Mesenchymal stem cell (in vitro differentiated cells and primary cell): ENCODE measurements around the gene SUGCT.

Source experiments
- DNase-seq: peaks from one replicate; pipeline ENCODE4 v3.0.0-alpha.2; 2013
- H2AFZ ChIP-seq: one replicate; pipeline ENCODE4 v1.6.1; 2013; ENCODE audit warnings: low read depth, mild to moderate bottlenecking, control low read depth, inconsistent platforms, low read length, moderate library complexity
- H2AK5ac ChIP-seq: 2 replicates; pipeline ENCODE4 v1.6.1; 2013; ENCODE audit warnings: low read length, moderate library complexity, mild to moderate bottlenecking, inconsistent platforms; ENCODE audit not compliant: severe bottlenecking
- H2BK120ac ChIP-seq: one replicate; pipeline ENCODE4 v1.6.1; 2013; ENCODE audit warnings: low read depth, mild to moderate bottlenecking, inconsistent platforms, low read length, moderate library complexity
- H2BK12ac ChIP-seq, 2 experiments: one replicate each; pipeline ENCODE4 v1.6.1; 2013; ENCODE audit warnings: inconsistent platforms in 2 of 2, low read length in 2 of 2, mild to moderate bottlenecking in 2 of 2, moderate library complexity in 2 of 2, control low read depth in 1 of 2
- H2BK15ac ChIP-seq: one replicate; pipeline ENCODE4 v1.6.1; 2013; ENCODE audit warnings: mild to moderate bottlenecking, low read depth, inconsistent platforms; ENCODE audit not compliant: poor library complexity, severe bottlenecking
- H2BK5ac ChIP-seq: 2 replicates; pipeline ENCODE4 v1.6.1; 2013; ENCODE audit warnings: low read depth, mild to moderate bottlenecking, low read length, control low read depth, inconsistent platforms; ENCODE audit not compliant: poor library complexity, severe bottlenecking
- H3K14ac ChIP-seq, 2 experiments: one replicate each; pipeline ENCODE4 v1.6.1; 2013; ENCODE audit warnings: inconsistent platforms in 2 of 2, low read length in 2 of 2, control low read depth in 1 of 2, mild to moderate bottlenecking in 1 of 2, moderate library complexity in 1 of 2
- H3K18ac ChIP-seq, 2 experiments: one replicate each; pipeline ENCODE4 v1.6.1; 2013; ENCODE audit warnings: inconsistent platforms in 2 of 2, low read length in 2 of 2, control low read depth in 1 of 2, low read depth in 1 of 2, mild to moderate bottlenecking in 1 of 2
- H3K23ac ChIP-seq, 2 experiments: one replicate each; pipeline ENCODE4 v1.6.1; 2013; ENCODE audit warnings: inconsistent platforms in 2 of 2, low read length in 2 of 2, mild to moderate bottlenecking in 2 of 2, moderate library complexity in 2 of 2, control low read depth in 1 of 2
- H3K27ac ChIP-seq: 2 replicates; pipeline ENCODE4 v1.5.1; 2013; ENCODE audit warnings: mild to moderate bottlenecking, moderate library complexity, low read length, control low read depth, inconsistent platforms; ENCODE audit not compliant: poor library complexity, severe bottlenecking
- H3K27me3 ChIP-seq, 2 experiments: 2 replicates each; pipeline versions ENCODE4 v1.6.1 to v1.7.0; 2013; ENCODE audit warnings: low read length in 2 of 2, mild to moderate bottlenecking in 2 of 2, moderate library complexity in 2 of 2, control low read depth in 1 of 2, inconsistent platforms in 1 of 2; ENCODE audit not compliant: control insufficient read depth in 1 of 2, insufficient read depth in 1 of 2
- H3K36me3 ChIP-seq, 2 experiments: 2 replicates each; pipeline versions ENCODE4 v1.6.1 to v1.7.0; 2013; ENCODE audit warnings: low read length in 2 of 2, control low read depth in 1 of 2, inconsistent platforms in 1 of 2, low read depth in 1 of 2, mild to moderate bottlenecking in 1 of 2; ENCODE audit not compliant: insufficient read depth in 2 of 2, control insufficient read depth in 1 of 2
- H3K4ac ChIP-seq, 2 experiments: one replicate each; pipeline ENCODE4 v1.6.1; 2013; ENCODE audit warnings: inconsistent platforms in 2 of 2, low read length in 2 of 2, mild to moderate bottlenecking in 2 of 2, moderate library complexity in 2 of 2, control low read depth in 1 of 2, low read depth in 1 of 2
- H3K4me1 ChIP-seq: 2 replicates; pipeline ENCODE4 v1.6.1; 2013; ENCODE audit warnings: low read depth, low read length, control low read depth; ENCODE audit not compliant: control insufficient read depth, insufficient read depth
- H3K4me2 ChIP-seq: 2 replicates; pipeline ENCODE4 v1.6.1; 2013; ENCODE audit warnings: low read length, mild to moderate bottlenecking, inconsistent platforms; ENCODE audit not compliant: poor library complexity, severe bottlenecking
- H3K4me3 ChIP-seq, 2 experiments: 2 replicates each; pipeline versions ENCODE4 v1.5.1 to v1.7.0; 2013; ENCODE audit warnings: low read length in 2 of 2, mild to moderate bottlenecking in 2 of 2, control low read depth in 1 of 2, low read depth in 1 of 2; ENCODE audit not compliant: insufficient read depth in 1 of 2
- H3K79me1 ChIP-seq: replicated peaks from 2 replicates; pipeline ENCODE4 v1.6.1; 2013; ENCODE audit warnings: mild to moderate bottlenecking, control low read depth, low read length, inconsistent platforms; ENCODE audit not compliant: poor library complexity, severe bottlenecking
- H3K9ac ChIP-seq: 2 replicates; pipeline ENCODE4 v1.7.0; 2013; ENCODE audit warnings: mild to moderate bottlenecking, low read length, moderate library complexity
- H3K9me3 ChIP-seq: 2 replicates; pipeline ENCODE4 v1.7.0; 2013; ENCODE audit warnings: mild to moderate bottlenecking, low read length; ENCODE audit not compliant: control insufficient read depth
- H4K8ac ChIP-seq: one replicate; pipeline ENCODE4 v1.6.1; 2013; ENCODE audit warnings: inconsistent platforms, mild to moderate bottlenecking, low read length, moderate library complexity
- H4K91ac ChIP-seq: one replicate; pipeline ENCODE4 v1.6.1; 2013; ENCODE audit warnings: mild to moderate bottlenecking, low read length, inconsistent platforms
- WGBS: methylation state at CpG from one replicate; pipeline ENCODE4 v1.1.7; 2013; ENCODE audit warnings: mixed read lengths; 5-methylcytosine and 5-hydroxymethylcytosine counted together

The SUGCT gene

DNA sequence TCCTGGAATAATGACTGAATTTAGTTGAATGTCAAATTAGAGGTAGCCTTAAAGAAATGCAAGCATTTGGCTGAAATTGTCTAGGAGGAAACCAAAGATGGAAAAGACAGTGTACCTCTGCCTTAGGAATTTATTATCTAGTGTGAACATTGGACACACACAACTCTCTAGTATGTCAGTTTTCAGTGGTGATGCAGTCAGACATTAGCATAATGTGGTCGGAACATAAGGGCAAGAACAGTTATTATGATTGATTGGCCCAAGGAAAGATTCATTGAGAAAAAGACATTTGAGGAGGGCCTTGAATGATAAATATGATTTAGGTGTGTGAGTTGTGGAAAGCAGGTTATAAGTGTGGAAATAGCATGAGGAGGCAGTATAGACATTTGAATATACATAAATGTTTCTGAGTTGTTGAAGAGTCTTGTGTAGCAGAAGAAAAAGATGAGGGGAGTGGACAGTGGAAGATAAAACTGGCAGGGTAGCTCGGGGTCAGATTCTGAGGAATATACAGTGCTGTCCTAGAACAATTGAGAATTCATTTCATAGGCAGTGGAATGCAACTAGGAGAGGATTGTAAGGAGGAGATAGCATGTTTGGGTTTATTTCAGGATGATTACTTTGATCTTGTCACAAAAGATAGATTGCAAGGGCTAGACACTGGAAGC is 414.7 kb downstream of the SUGCT start:
- Histone ChIP-seq H4K8ac (no peak overlapping the region), H3K4me1 (no peaks in the 10 kb centered on the region), H3K4ac (no peak overlapping the region), H3K23ac (no peak overlapping the region), H3K18ac (no peak overlapping the region), H3K27me3 (no peaks in the 10 kb centered on the region), H2BK15ac (no peak overlapping the region), H3K9me3 (no peaks in the 10 kb centered on the region), H3K14ac (no peak overlapping the region), H2BK12ac (no peak overlapping the region), H3K36me3 (no peaks in the 10 kb centered on the region), H2AK5ac (no peak overlapping the region), H4K91ac (no peak overlapping the region), H3K27ac (no peak overlapping the region), H2AFZ (no peak overlapping the region), H3K4me2 (no peak overlapping the region), H3K4me3 (no peak overlapping the region), H3K79me1 (no peaks in the 10 kb centered on the region), H2BK120ac (no peak overlapping the region), H3K9ac (no peak overlapping the region), H2BK5ac (no peak overlapping the region)
- WGBS, result 95% methylated on average over 2 of the region's 2 CpGs
- no peak for DNase-seq

- no peaks in the 10 kb centered on the region for H3K79me1 ChIP-seq
- H3K9ac ChIP-seq, result no peak overlapping the region
- no peak overlapping the region for H2AK5ac ChIP-seq
- H3K4me2 ChIP-seq, result no peak overlapping the region
- H3K4me1 ChIP-seq, result no peaks in the 10 kb centered on the region
- peak; percentile 96 for DNase-seq
- peak overlapping the region; percentile 17 to 44 for H3K18ac ChIP-seq
- no peaks in the 10 kb centered on the region for H3K36me3 ChIP-seq
- peak overlapping the region; percentile 87 for H4K91ac ChIP-seq
- H3K4me3 ChIP-seq, result no peak overlapping the region
- H2BK120ac ChIP-seq, result no peak overlapping the region
- no peak overlapping the region for H2BK5ac ChIP-seq
- H2AFZ ChIP-seq, result no peak overlapping the region
- peak overlapping the region in 1 of 2 experiments; percentile 16 for H2BK12ac ChIP-seq
- H3K4ac ChIP-seq, result peak overlapping the region; percentile 14 to 69
- H3K14ac ChIP-seq, result no peak overlapping the region
- no peak overlapping the region for H2BK15ac ChIP-seq
- WGBS, result 14% methylated on average over 6 of the region's 8 CpGs
- H3K9me3 ChIP-seq, result no peaks in the 10 kb centered on the region
- no peak overlapping the region for H3K27ac ChIP-seq
- H3K23ac ChIP-seq, result no peak overlapping the region
- no peaks in the 10 kb centered on the region for H3K27me3 ChIP-seq
- peak overlapping the region; percentile 78 for H4K8ac ChIP-seq
Measured at GRCh38 chr7:40551685-40552576, 417.1 kb downstream of the SUGCT start.

DNA sequence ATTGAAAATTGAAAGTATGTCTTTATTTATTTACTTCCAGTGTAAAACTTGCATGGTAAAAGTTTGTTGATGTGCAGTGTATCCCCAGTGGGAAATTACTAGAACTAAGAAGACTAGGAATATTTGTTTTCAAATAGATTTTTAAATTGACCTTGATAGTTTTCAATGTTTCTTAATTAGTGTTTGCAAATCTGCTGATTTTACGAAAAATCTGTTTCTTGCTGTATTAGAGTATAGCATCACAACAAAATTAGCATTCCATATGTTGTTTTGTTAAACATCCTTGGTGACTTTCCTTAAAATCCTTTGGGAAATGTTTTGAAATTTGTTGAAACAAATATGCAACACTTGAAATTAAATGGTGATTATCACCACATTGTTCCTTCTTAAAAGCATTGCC is 425.9 kb downstream of the SUGCT start:
- no peak overlapping the region for H2BK120ac ChIP-seq
- no peak overlapping the region for H3K27ac ChIP-seq
- H3K4me2 ChIP-seq, result no peak overlapping the region
- no peak overlapping the region for H3K4me3 ChIP-seq
- H3K9ac ChIP-seq, result no peak overlapping the region
- H3K4me1 ChIP-seq, result no peaks in the 10 kb centered on the region
- H2BK15ac ChIP-seq, result no peak overlapping the region
- H3K18ac ChIP-seq, result no peak overlapping the region
- no peak overlapping the region for H3K23ac ChIP-seq
- no peaks in the 10 kb centered on the region for H3K27me3 ChIP-seq
- no peak for DNase-seq
- no peak overlapping the region for H2AFZ ChIP-seq
- H3K14ac ChIP-seq, result no peak overlapping the region
- no peaks in the 10 kb centered on the region for H3K79me1 ChIP-seq
- no peak overlapping the region for H4K8ac ChIP-seq
- H2AK5ac ChIP-seq, result no peak overlapping the region
- H3K36me3 ChIP-seq, result no peaks in the 10 kb centered on the region
- no peak overlapping the region for H2BK12ac ChIP-seq
- no peak overlapping the region for H3K4ac ChIP-seq
- no peak overlapping the region for H4K91ac ChIP-seq
- H3K9me3 ChIP-seq, result no peaks in the 10 kb centered on the region
- no peak overlapping the region for H2BK5ac ChIP-seq
- WGBS, result no CpG with 5 or more reads among the region's 1 CpG

DNA sequence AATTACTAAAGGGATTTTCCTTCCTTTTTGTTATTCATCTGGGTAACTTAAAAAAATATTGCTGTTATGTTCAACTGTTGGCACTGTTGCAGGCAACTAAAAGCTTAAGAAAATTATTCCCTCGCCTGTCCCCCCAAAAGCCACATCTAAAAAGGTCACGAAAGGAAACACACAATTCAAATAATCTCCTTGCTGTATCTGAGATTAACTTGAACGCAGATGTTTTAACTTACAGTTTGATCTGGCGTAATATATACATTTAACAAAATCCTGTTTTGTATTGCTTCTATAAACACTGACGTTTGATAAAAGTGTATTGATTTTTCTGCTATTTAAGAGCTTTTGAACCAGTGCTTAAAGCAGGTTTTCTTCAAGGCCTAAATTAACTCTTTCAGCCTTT is 432.1 kb downstream of the SUGCT start:
- Histone ChIP-seq H3K9ac (no peak overlapping the region), H2AFZ (no peak overlapping the region), H3K9me3 (no peaks in the 10 kb centered on the region), H2AK5ac (no peak overlapping the region), H3K4me1 (peaks cover 1% of the 10 kb centered on the region), H3K4me2 (no peak overlapping the region), H3K36me3 (no peaks in the 10 kb centered on the region), H3K23ac (no peak overlapping the region), H3K4me3 (no peak overlapping the region), H4K8ac (no peak overlapping the region), H3K4ac (no peak overlapping the region), H4K91ac (no peak overlapping the region), H2BK120ac (no peak overlapping the region), H3K18ac (no peak overlapping the region), H2BK12ac (no peak overlapping the region), H2BK5ac (no peak overlapping the region), H3K79me1 (no peaks in the 10 kb centered on the region), H3K27ac (no peak overlapping the region), H3K14ac (no peak overlapping the region), H2BK15ac (no peak overlapping the region), H3K27me3 (peaks cover 0 to 13% of the 10 kb centered on the region in 2 experiments)
- DNase-seq, result no peak
- 89% methylated on average over 5 of the region's 5 CpGs for WGBS
